ENCODE results near the gene EP400. TPM values are rescaled to one million over a fixed set of nuclear protein-coding genes. Genes with fewer than 3 reads are reported as not detected.
"Not testable (repeated sequence)": the region's sequence is repeated elsewhere in the genome, so short reads cannot be mapped to it uniquely, and the experiment has no call there.

Gene EP400
- total and polyA plus RNA-seq, 8 donors: 33.5 to 49.9 (median 41.4) TPM

- intact Hi-C loops (cut with DNase I): no loop called here
- Histone ChIP-seq H3K36me3 (peaks cover 0 to 28% of the 10 kb centered on the region in 2 donors), H3K4me3 (no peak overlapping the region)
Measured at GRCh38 chr12:132100306-132101065, 150.7 kb downstream of the EP400 start.

GRCh38 chr12:132102297-132102696, 152.6 kb downstream of the EP400 start:
- Histone ChIP-seq H3K4me1 (no peaks in the 10 kb centered on the region), H3K27ac (no peak overlapping the region), H3K9me3 (no peaks in the 10 kb centered on the region), H3K4me3 (no peak overlapping the region), H3K27me3 (no peaks in the 10 kb centered on the region), H3K36me3 (peaks cover 0 to 37% of the 10 kb centered on the region in 2 donors)
- intact Hi-C loops (cut with DNase I): no loop called here
- ATAC-seq (no peak), DNase-seq (no peak)
- no peak for TF ChIP-seq CTCF (IDR thresholded peaks at IDR 0.05)

More at GRCh38 chr12:132100306-132101065, 150.7 kb downstream of the EP400 start:
- no peak overlapping the region for H3K27ac ChIP-seq
- no peaks in the 10 kb centered on the region for H3K27me3 ChIP-seq
- no peaks in the 10 kb centered on the region for H3K4me1 ChIP-seq
- no peak for TF ChIP-seq CTCF (IDR thresholded peaks at IDR 0.05)
- ATAC-seq: no peak
- no peak for DNase-seq
- H3K9me3 ChIP-seq: no peaks in the 10 kb centered on the region

GRCh38 chr12:132103072-132103471, 153.3 kb downstream of the EP400 start:
- DNase-seq; H3K27ac ChIP-seq; H3K4me3 ChIP-seq; H3K27me3 ChIP-seq; H3K9me3 ChIP-seq; ATAC-seq; H3K4me1 ChIP-seq; intact Hi-C loops (cut with DNase I): not testable (repeated sequence)
- peaks cover 0 to 37% of the 10 kb centered on the region in 2 donors for H3K36me3 ChIP-seq

- H3K9me3 ChIP-seq: no peaks in the 10 kb centered on the region
- no peaks in the 10 kb centered on the region for H3K4me1 ChIP-seq
- intact Hi-C loops (cut with DNase I): no loop called here
- no peak for ATAC-seq
- peaks cover 0 to 44% of the 10 kb centered on the region in 2 donors for H3K36me3 ChIP-seq
- no peak overlapping the region for H3K4me3 ChIP-seq
- TF ChIP-seq CTCF (IDR thresholded peaks at IDR 0.05): no peak
- no peaks in the 10 kb centered on the region for H3K27me3 ChIP-seq
- no peak overlapping the region for H3K27ac ChIP-seq
- DNase-seq: no peak
Measured at GRCh38 chr12:132103542-132104308, 154.0 kb downstream of the EP400 start.

- no peaks in the 10 kb centered on the region for H3K9me3 ChIP-seq
- ATAC-seq (no peak), DNase-seq (no peak)
- no peaks in the 10 kb centered on the region for H3K27me3 ChIP-seq
- no peak overlapping the region for H3K4me3 ChIP-seq
- H3K4me1 ChIP-seq: no peaks in the 10 kb centered on the region
- no peak for TF ChIP-seq CTCF (IDR thresholded peaks at IDR 0.05)
- peaks cover 0 to 49% of the 10 kb centered on the region in 2 donors for H3K36me3 ChIP-seq
- H3K27ac ChIP-seq: no peak overlapping the region
- intact Hi-C loops (cut with DNase I): no loop called here
Measured at GRCh38 chr12:132105467-132105866, 155.7 kb downstream of the EP400 start.
